DMS153 treated with DMSO at 0.1 percent for 48 hours (cell line): ENCODE results near the gene ECI1.
"Not testable (repeated sequence)": the region's sequence is repeated elsewhere in the genome, so short reads cannot be mapped to it uniquely, and the experiment has no call there.

Experiments used
- DNase-seq: peaks from one replicate; lab custom pipeline; 2025; ENCODE audit not compliant: unreplicated experiment; lab: John Stamatoyannopoulos, UW

The ECI1 gene

GRCh38 chr16:2280461-2280860 is 29.1 kb upstream of the ECI1 start:
- DNase-seq = no peak

DNA sequence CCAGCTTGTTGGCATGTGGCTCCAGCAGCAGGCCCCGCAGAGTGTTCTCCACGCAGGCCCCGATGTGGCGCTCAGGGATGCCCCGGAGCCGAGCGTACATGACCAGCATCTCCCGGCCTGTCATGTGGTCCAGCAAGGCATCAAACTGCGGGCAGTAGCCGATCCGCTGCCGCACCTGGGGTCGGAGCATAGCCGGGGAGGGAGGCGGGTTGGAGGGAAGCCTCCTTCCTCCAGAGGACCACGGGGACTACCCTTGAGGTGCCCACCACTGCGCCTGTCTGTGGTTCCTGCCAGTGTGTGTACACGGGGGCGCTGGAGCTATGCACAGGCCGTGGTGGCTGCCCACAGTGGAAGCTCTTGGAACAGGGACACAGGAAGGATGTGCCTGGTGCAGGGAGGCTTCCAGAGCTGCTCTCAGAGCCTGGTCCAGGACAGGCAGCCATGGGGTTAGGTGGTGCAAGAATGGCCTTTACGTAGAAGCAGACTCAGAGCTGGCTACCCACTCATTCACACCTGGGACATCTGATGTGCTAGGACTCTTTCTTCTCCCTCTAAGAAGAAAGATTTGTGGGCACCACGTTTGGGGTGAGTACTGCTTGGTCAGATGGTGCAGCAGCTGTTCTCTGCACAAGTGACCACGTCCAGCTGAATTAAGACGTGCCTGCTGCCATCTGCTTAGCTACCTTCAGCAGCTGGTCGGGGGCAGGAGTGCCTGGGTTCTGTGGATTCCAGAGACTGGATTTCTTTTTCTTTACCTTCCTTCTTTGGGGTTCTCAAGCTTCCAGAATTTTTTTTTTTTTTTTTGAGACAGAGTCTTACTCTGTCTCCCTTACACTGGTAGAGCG is 27.8 kb upstream of the ECI1 start:
- no peak for DNase-seq

DNA sequence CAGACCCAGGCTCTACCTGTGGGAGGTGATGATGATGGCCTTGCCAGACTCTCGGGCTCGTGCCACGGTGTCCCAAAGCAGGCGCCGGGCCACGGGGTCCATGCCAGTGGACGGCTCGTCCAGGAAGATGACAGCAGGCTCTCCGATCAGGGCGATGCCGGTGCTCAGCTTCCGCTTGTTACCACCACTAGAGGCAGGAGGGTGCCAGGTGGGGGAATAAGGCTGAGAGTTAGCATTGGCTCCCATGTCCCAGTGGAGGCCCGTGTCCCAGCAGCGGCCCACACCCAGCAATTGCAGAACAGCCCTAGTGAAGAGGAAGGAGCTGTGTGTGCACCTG is 26.9 kb upstream of the ECI1 start:
- no peak for DNase-seq

GRCh38 chr16:2277466-2278271 is 26.3 kb upstream of the ECI1 start:
- DNase-seq = no peak

- no peak for DNase-seq
These were observed 25.2 kb upstream of the ECI1 start for GRCh38 chr16:2276368-2277195.

GRCh38 chr16:2275476-2276367 is 24.3 kb upstream of the ECI1 start:
- DNase-seq = no peak

GRCh38 chr16:2273931-2274330 is 22.5 kb upstream of the ECI1 start:
- DNase-seq = no peak

DNA sequence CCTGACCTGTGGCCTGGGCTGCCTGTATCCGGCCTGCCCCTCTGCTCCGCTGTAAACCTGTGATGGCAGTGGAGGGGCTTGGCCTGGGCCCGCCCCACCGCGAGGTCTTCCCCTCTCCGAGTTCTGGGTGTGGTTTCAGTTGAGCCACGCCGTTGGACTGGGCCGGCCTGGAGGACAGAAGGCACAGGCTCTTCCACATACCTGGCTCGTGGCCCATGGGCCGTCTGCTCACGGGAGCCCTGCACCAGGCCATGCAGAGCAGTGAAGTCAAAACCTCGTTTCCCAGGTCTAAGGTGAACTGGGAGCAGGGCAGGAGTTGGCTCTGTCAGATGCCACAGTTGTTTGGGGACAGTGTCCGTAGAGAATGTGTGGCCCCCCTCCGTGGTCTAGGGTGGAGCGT is 22.1 kb upstream of the ECI1 start:
- no peak for DNase-seq

GRCh38 chr16:2271848-2272461 is 20.6 kb upstream of the ECI1 start:
- DNase-seq = no peak

DNA sequence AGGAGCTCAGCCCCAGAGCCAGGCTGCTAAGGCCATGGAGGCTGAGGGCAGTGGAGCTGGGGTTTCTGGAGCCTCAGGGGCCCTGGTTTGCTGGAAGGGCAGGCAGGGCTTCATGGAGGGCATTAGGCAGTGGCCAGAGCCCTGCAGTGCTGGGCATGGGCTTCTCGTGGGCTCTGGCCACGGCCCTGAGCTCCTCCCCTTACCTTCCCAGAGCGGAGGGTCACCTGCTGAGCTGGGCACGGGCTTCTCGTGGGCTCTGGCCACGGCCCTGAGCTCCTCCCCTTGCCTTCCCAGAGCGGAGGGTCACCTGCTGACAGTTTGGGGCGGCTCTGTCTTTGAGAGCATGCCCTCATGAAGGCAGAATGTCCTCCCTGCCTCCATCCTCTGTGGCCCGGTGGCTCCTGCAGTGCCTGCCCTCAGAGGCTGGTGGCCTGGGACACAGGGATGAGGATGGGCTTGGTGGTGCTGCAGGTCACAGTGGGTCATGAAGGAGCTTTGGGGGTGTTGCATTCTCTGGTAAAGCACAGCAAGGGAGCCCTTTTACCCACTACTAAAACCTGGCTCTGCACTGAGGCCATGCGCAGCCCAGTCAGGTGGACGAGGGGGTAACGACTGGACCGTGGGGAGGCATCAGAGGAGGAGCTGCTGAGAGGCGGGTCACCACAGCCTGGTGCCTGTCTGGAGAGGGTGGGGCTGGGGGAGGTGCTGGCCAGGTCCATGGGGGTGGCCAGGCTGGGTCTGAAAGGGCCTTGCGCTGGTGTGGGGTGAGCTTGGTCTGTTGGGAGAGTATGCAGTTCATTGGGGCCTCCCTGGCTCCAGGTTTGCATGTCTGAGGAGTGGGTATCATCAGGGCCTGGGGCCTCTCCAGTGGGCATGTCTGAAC is 19.4 kb upstream of the ECI1 start:
- DNase-seq = no peak

GRCh38 chr16:2270070-2270462 is 18.7 kb upstream of the ECI1 start:
- no peak for DNase-seq

DNA sequence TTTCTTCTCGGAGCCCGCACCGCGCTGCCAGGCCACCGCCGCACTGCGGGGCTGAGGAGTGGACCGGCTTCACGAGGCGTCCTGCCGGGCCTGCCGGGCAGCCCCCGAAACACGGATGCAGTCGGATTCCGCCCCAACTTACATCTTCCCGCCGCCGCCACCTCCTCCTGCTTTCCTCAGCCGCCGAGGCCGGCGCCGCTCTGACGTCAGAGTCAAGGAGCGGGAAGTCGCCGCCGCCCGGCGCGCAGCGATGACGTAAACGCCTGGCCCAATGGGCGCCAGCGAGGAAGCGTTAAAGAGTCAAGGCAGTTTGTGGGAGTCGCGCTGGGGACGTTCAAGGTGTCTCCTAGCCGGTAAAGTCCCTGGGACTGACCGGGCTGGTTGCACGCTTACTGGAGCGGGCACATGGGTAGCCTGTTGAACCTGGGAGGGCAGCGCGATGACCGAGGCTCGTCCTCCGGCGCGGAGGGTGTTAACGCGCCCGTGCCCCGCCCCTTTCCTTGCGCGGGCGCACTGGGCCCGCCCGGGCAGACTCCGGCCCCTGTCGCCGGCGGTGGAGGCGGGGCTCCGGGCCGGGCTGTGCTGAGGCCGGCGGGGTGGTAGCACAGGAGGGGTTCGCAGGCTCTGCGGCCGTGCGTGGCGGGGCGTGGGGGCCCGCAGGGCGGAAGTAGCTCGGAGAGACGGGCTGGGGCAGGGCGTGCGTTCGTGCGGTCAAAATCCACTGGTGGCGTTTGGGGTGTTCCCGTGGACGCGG is 16.7 kb upstream of the ECI1 start, which contains the start of gene RNPS1:
RNPS1 (minus strand) TSS at position 214 of the 754 bp plus-strand sequence. CDS start 3,483 bp downstream, outside the sequence.
- DNase-seq = peak; percentile 93

GRCh38 chr16:2267505-2267912 is 16.1 kb upstream of the ECI1 start:
- not testable (repeated sequence) for DNase-seq

DNA sequence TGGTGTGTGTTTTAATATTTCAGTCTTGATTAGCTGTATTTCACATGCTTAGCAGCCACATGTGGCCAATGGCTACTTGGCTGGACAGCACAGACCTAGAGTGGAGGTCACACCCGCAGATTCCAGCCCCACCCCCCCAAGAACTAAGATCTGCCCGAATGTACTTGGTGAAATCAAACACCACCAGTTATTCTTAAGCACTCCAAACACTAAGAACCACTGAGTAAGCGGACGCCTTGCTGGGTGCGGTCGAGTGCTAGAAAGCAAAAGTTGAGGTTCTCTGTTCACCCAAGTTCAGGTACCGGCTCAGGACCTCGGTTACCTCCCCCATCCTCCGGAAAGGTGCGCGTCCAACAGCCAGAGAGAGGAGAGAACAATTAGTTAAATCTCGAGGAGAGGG is 15.5 kb upstream of the ECI1 start:
- DNase-seq = not testable (repeated sequence)

- DNase-seq = not testable (repeated sequence)
These were observed 11.6 kb upstream of the ECI1 start for GRCh38 chr16:2263026-2263425.

DNA sequence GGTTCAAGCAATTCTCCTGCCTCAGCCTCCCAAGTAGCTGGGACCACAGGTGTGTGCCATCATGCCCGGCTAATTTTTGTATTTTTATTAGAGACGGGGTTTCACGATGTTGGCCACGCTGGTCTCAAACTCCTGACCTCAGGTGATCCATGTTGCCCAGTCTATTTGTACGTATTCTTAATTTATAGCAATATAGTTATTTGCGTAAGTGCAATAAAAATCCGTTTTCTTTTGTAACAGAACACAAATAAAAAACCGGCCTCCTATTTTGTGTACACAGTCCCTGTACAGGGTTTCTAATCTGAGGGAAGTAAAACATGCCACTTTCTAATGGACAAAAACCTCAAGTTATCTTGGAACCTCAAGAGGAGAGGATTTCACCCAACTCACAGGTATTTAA is 8.9 kb upstream of the ECI1 start:
- no peak for DNase-seq

- DNase-seq = not testable (repeated sequence)
These were observed 7.1 kb upstream of the ECI1 start for GRCh38 chr16:2258530-2258929.

- no peak for DNase-seq
These were observed 6.3 kb upstream of the ECI1 start for GRCh38 chr16:2257726-2258125.
